DND-41 (cell line): Measurements from ENCODE around the gene PPM1M.

Experiments
- ATAC-seq: fragments of 200-7000 bp; cut with Tn5 transposase; 3 replicates; pipeline ENCODE4 v1.9.1; 2021; ENCODE audit warnings: low read depth; ENCODE audit not compliant: insufficient read depth
- DNase-seq: peaks from one replicate; pipeline ENCODE4 v3.0.0-alpha.2; 2020
- H2AFZ ChIP-seq: 2 replicates; pipeline ENCODE4 v1.6.0; 2012; ENCODE audit warnings: low read depth, low read length
- H3K27ac ChIP-seq: 2 replicates; pipeline ENCODE4 v1.5.1; 2012; ENCODE audit warnings: low read length, inconsistent platforms
- H3K27me3 ChIP-seq: fragments of 200-600 bp; sonication (generic); 2 replicates; pipeline ENCODE4 v1.6.0; 2012; ENCODE audit warnings: low read length, mild to moderate bottlenecking, inconsistent platforms; ENCODE audit not compliant: insufficient read depth, poor library complexity
- H3K36me3 ChIP-seq: 2 replicates; pipeline ENCODE4 v1.5.1; 2012; ENCODE audit warnings: low read length, inconsistent platforms; ENCODE audit not compliant: insufficient read depth
- H3K4me1 ChIP-seq: 2 replicates; pipeline ENCODE4 v1.5.1; 2012; ENCODE audit warnings: mild to moderate bottlenecking, low read length; ENCODE audit not compliant: insufficient read depth
- H3K4me2 ChIP-seq: 2 replicates; pipeline ENCODE4 v1.6.0; 2012; ENCODE audit warnings: mild to moderate bottlenecking, moderate library complexity, low read length, inconsistent platforms; ENCODE audit not compliant: insufficient read depth
- H3K4me3 ChIP-seq, 2 experiments: fragments of 200-600 bp in 1 of 2; shearing (Covaris generic) in 1 of 2; 2 replicates each; pipeline ENCODE4 v1.5.1; 2012 to 2016; ENCODE audit warnings: inconsistent platforms in 2 of 2, low read length in 2 of 2, mild to moderate bottlenecking in 2 of 2, low read depth in 1 of 2, moderate library complexity in 1 of 2
- H3K79me2 ChIP-seq: 2 replicates; pipeline ENCODE4 v1.6.0; 2012; ENCODE audit warnings: low read length, inconsistent platforms; ENCODE audit not compliant: insufficient read depth
- H3K9ac ChIP-seq: 2 replicates; pipeline ENCODE4 v1.6.0; 2012; ENCODE audit warnings: low read depth, mild to moderate bottlenecking, inconsistent platforms, low read length, moderate library complexity
- H3K9me3 ChIP-seq: 2 replicates; pipeline ENCODE4 v1.5.1; 2012; ENCODE audit warnings: low read length, moderate library complexity, mild to moderate bottlenecking, inconsistent platforms; ENCODE audit not compliant: insufficient read depth, severe bottlenecking
- H4K20me1 ChIP-seq: 2 replicates; pipeline ENCODE4 v1.6.0; 2012; ENCODE audit warnings: low read length; ENCODE audit not compliant: insufficient read depth
- CTCF ChIP-seq: IDR thresholded peaks from 2 replicates; pipeline ENCODE4 v1.5.1; 2012; ENCODE audit warnings: borderline replicate concordance, low read length, moderate library complexity, mild to moderate bottlenecking; ENCODE audit not compliant: poor library complexity, severe bottlenecking; ENCODE audit errors: extremely low read depth
- EZH2 ChIP-seq: IDR thresholded peaks from 3 replicates; pipeline ENCODE4 v1.6.1; 2012; ENCODE audit warnings: borderline replicate concordance, low read depth, mild to moderate bottlenecking, moderate library complexity, low read length, inconsistent platforms; ENCODE audit not compliant: severe bottlenecking

PPM1M gene

GRCh38 chr3:52197499-52197841 lies 48.1 kb upstream of the PPM1M start:
- DNase-seq (no peak), ATAC-seq (no peak; the same call in 2 of the 3 replicates)
- H3K9ac ChIP-seq = peak overlapping the region; percentile 86
- H4K20me1 ChIP-seq = 0 out of 2 replicates have a peak, but pooled peaks cover 3% of the 10 kb centered on the region
- peaks cover 29% of the 10 kb centered on the region for H3K4me1 ChIP-seq
- peak overlapping the region; percentile 83 for H3K27ac ChIP-seq
- H3K79me2 ChIP-seq = peaks cover 24% of the 10 kb centered on the region
- H3K4me3 ChIP-seq = peak overlapping the region in 1 of 2 experiments; percentile 87; a peak in 2 of 4 replicates
- H2AFZ ChIP-seq = peak overlapping the region; percentile 90
- H3K9me3 ChIP-seq = no peaks in the 10 kb centered on the region
- H3K36me3 ChIP-seq = peaks cover 26% of the 10 kb centered on the region
- no peaks in the 10 kb centered on the region for H3K27me3 ChIP-seq
- TF ChIP-seq EZH2 = no peak
- TF ChIP-seq CTCF = no peak
- H3K4me2 ChIP-seq = peak overlapping the region; percentile 97

- peak within 1 kb of the TSS; percentile 86 for H3K9ac ChIP-seq
- H3K4me1 ChIP-seq = peaks cover 29% of the 10 kb centered on the region
- peak within 1 kb of the TSS; percentile 90 for H2AFZ ChIP-seq
Observed at GRCh38 chr3:52197842-52198625, 47.5 kb upstream of the PPM1M start, which contains the start of gene ALAS1. Gene ALAS1 (plus strand): TSS chr3:52198160. CDS start chr3:52199242, 1,082 bp downstream.

GRCh38 chr3:52198643-52199608 lies 46.6 kb upstream of the PPM1M start:
- H3K4me3 ChIP-seq = peak overlapping the region; percentile 72 to 87
- H3K4me2 ChIP-seq = peak overlapping the region; percentile 97
- H3K9me3 ChIP-seq = no peaks in the 10 kb centered on the region
- H3K4me1 ChIP-seq = peaks cover 29% of the 10 kb centered on the region
- H2AFZ ChIP-seq = peak overlapping the region; percentile 90
- DNase-seq (no peak), ATAC-seq (no peak)
- H4K20me1 ChIP-seq = 0 out of 2 replicates have a peak, but pooled peaks cover 3% of the 10 kb centered on the region
- H3K27me3 ChIP-seq = no peaks in the 10 kb centered on the region
- H3K27ac ChIP-seq = peak overlapping the region; percentile 83
- H3K9ac ChIP-seq = peak overlapping the region; percentile 86
- TF ChIP-seq CTCF (no peak), EZH2 (no peak)
- H3K79me2 ChIP-seq = peaks cover 24% of the 10 kb centered on the region
- H3K36me3 ChIP-seq = peaks cover 41% of the 10 kb centered on the region

More at GRCh38 chr3:52197842-52198625, 47.5 kb upstream of the PPM1M start, which contains the start of gene ALAS1:
- peaks cover 32% of the 10 kb centered on the region for H3K36me3 ChIP-seq
- H3K4me2 ChIP-seq = peak within 1 kb of the TSS; percentile 97
- DNase-seq = peak; percentile 93
- peak within 1 kb of the TSS; percentile 83 for H3K27ac ChIP-seq
- H4K20me1 ChIP-seq = 0 out of 2 replicates have a peak, but pooled peaks cover 3% of the 10 kb centered on the region
- no peak for TF ChIP-seq EZH2
- peak; percentile 37 for TF ChIP-seq CTCF
- ATAC-seq = peak; percentile 96
- H3K9me3 ChIP-seq = no peaks in the 10 kb centered on the region
- peak within 1 kb of the TSS; percentile 72 to 87 for H3K4me3 ChIP-seq
- H3K79me2 ChIP-seq = peaks cover 24% of the 10 kb centered on the region
- no peaks in the 10 kb centered on the region for H3K27me3 ChIP-seq
